PC-3 (cell line): ENCODE data around the gene CFAP410.

Source experiments
- CTCF ChIP-seq: fragments of 300-600 bp; sonication (generic); conservative IDR thresholded peaks from 2 replicates; pipeline ENCODE4 v1.5.1; 2017; ENCODE audit warnings: antibody characterized with exemption, low read depth, mild to moderate bottlenecking, low read length
- EZH2 ChIP-seq: fragments of 300-600 bp; sonication (generic); IDR thresholded peaks from one replicate; pipeline ENCODE4 v1.6.1; 2017; ENCODE audit warnings: antibody characterized with exemption, mild to moderate bottlenecking, low read length; ENCODE audit not compliant: unreplicated experiment

DNA sequence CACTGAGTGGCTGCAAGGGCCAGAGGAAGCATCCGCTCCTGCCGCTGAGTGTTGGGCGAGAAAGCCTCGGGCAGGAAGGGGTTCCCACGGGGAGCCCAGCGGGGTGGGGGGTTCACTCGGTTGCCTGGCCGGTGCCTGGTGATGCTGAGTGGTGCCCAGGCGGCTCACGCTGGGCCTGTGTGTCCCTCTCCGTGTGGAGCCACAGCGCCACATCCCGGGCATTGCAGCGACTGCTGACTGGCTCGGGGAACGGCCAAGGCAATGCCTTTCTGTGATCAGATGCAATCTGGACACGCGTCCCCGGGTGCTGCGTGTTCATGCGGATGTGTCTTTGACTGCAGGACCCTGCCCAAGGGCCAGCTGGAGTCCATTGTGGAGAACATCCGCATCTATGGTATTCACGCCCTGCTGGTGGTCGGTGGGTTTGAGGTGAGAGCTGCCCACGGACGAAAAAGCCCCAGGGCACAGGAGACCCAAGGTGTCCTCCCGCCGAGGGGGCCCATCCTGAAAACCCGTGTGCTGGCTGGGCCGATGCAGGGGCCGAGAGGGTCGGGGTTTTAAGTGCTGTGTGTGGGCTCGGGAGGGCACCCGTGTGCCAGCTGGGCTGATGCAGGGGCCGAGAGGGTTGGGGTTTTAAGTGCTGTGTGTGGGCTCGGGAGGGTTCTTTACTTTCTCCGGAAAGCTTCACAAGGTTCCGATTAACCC is 16.4 kb downstream of the CFAP410 start:
- TF ChIP-seq CTCF (no peak), EZH2 (no peak)
